AG04449 (cell line): ENCODE measurements around the gene ZAR1L.

Experiments
- CTCF ChIA-PET: fragments of 350-600 bp; formaldehyde crosslinking; extraction: SDS; loops from one replicate; lab custom pipeline; 2021; ENCODE audit warnings: antibody characterized with exemption; lab: Yijun Ruan, JAX
- POLR2A ChIA-PET: fragments of 400-600, 350-600 bp; formaldehyde crosslinking; extraction: SDS; loops from one replicate; lab custom pipeline; 2020; ENCODE audit warnings: antibody characterized with exemption, inconsistent platforms; lab: Yijun Ruan, JAX
- DNase-seq: peaks from one replicate; pipeline ENCODE4 v3.0.0-alpha.2; 2010; ENCODE audit warnings: low read depth, low spot score
- H3K4me3 ChIP-seq: 2 replicates; pipeline ENCODE4 v1.5.1; 2011; ENCODE audit warnings: low read depth, mild to moderate bottlenecking, control low read depth, low read length
- CTCF ChIP-seq: IDR thresholded peaks from one replicate; pipeline ENCODE4 v1.5.1; 2011; ENCODE audit warnings: mild to moderate bottlenecking, moderate library complexity, low read length, control low read depth, inconsistent platforms; ENCODE audit not compliant: insufficient read depth; ENCODE audit errors: missing control alignments

The ZAR1L gene

GRCh38 chr13:32298695-32299094 lies 16.5 kb downstream of the ZAR1L start:
- H3K4me3 ChIP-seq: no peak overlapping the region
- no peak for DNase-seq
- ChIA-PET CTCF (interaction anchor here (1.3 kb wide), 1 partner anchor 13 kb away, joined by 4 read pairs; no protein-coding TSS in a partner anchor), POLR2A (no interaction called here)
- no peak for TF ChIP-seq CTCF

- H3K4me3 ChIP-seq: no peak overlapping the region
- no peak for DNase-seq
- CTCF ChIA-PET: interaction anchor here (0.7 to 1.2 kb wide), 2 partner anchors 9 kb away, joined by 3 read pairs; no protein-coding TSS in a partner anchor
- TF ChIP-seq CTCF: no peak
- POLR2A ChIA-PET: no interaction called here
These were observed 18.0 kb downstream of the ZAR1L start for GRCh38 chr13:32297206-32297605.

DNA sequence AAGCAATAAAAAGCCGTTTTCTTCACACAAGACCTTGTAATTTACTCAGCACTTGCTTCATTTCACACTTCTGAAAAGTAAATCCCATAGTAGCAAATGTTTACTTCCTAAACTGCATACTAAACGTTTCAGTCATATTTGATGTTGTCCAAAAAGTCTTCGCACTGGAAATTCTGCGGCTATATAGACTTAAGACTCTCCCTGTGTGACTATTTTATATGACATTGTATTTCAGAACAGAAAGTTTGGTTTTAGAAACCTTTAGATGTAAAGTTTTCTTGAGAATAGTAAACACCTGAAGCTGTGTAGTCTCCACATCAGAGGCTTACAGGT lies 29.6 kb downstream of the ZAR1L start:
- POLR2A ChIA-PET: no interaction called here
- CTCF ChIA-PET: no interaction called here
- no peak for DNase-seq
- no peak for TF ChIP-seq CTCF
- H3K4me3 ChIP-seq: no peak overlapping the region

GRCh38 chr13:32284927-32285632 lies 30.1 kb downstream of the ZAR1L start:
- no peak for DNase-seq
- no peak overlapping the region for H3K4me3 ChIP-seq
- TF ChIP-seq CTCF: no peak
- POLR2A ChIA-PET: no interaction called here
- CTCF ChIA-PET: interaction anchor here (0.6 kb wide), 1 partner anchor 196 kb away, joined by 3 read pairs; no protein-coding TSS in a partner anchor

DNA sequence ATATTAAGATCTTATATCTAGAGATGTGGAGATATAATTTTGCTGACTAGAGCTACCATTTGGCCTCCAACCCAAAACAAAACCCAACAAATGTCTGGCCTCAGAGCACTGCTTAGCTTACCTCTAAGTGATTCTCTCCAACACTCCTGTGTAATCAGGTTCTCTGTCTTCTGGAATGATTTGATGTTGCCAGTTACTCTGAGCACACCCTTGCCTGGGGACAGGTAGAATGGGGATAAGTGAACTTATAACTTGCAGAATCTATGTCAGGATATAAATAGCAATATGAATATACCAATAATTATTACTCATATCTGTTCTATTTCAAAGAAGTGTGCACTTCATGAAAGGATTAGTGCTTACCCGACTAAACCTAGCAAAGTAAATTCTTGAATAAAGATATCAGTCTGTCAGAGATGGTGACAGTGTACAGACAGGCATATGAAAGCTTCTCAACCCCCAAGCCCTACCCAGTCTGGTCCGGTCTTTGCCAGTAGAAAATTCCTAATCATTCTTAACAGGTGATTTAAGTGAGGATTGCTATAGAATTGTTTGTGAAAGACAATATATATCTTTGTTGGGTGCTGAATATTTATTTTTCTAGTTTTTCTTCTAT lies 33.0 kb downstream of the ZAR1L start:
- ChIA-PET POLR2A (no interaction called here), CTCF (interaction anchor here (2.7 kb wide), 1 partner anchor 36 kb away, joined by 11 read pairs; no protein-coding TSS in a partner anchor)
- H3K4me3 ChIP-seq: no peak overlapping the region
- no peak for DNase-seq
- TF ChIP-seq CTCF: no peak

DNA sequence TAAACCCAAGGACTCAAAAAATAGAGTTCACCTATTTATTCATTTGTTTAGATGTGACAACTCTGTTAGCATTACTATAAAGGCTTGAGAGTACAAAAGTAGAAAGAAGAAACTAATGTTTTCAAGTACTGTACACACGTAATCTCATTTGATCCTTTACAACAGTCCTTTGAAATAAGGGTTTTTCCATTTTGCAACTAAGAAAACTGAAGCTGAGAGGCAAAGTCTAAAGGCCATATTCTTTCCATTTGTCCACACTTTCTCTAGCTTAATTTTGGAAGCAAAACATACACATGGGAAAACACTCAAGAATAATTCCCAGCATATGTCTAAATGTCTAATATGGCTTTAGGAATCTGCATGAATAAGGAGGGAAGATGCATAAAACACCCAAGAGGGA lies 34.1 kb downstream of the ZAR1L start:
- POLR2A ChIA-PET: no interaction called here
- H3K4me3 ChIP-seq: no peak overlapping the region
- DNase-seq: no peak
- CTCF ChIA-PET: interaction anchor here (2.7 kb wide), 1 partner anchor 35 kb away, joined by 11 read pairs; no protein-coding TSS in a partner anchor
- TF ChIP-seq CTCF: no peak
